Measurements from ENCODE around the gene MEGF8.
"Not testable (repeated sequence)": the region's sequence is repeated elsewhere in the genome, so short reads cannot be mapped to it uniquely, and the experiment has no call there.

The MEGF8 gene

DNA sequence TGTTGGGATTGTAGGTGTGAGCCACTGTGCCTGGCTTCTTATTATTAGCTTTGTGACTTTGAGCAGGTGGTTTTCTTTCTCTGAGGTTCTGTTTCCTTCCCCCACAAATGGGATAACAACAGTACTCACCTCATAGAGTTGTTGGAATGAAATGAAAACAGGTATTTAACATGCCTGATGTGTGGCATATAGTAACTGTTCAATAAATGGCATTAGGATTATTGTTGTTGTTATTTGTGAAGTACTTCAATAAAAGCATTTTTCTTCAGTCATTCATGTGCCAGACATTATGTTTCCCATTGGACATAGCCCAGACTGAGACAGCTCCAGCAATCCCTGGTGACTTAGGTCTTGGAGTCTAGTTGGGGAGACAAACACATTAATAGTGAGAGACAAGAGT lies 1.5 kb downstream of the MEGF8 start:
- Histone ChIP-seq H3K9me3 (replicated peaks in 1 of 11) (no peaks in the 10 kb centered on the region), H3K4me3 (peak overlapping the region in 9 of 10 experiments; percentile 77 to 96 (median 86); a peak in 9 of 20 replicates), H3K36me3 (peaks cover 0 to 3% (median 0%) of the 10 kb centered on the region in 11 experiments; a peak in 1 of 22 replicates), H3K4me1 (peaks cover 21 to 40% (median 30%) of the 10 kb centered on the region in 10 experiments), H4K20me1 (peaks cover 0 to 58% (median 32%) of the 10 kb centered on the region in 11 experiments; a peak in 17 of 22 replicates), H3K9ac (peak overlapping the region in 9 of 11 experiments; percentile 18 to 94 (median 87); a peak in 10 of 22 replicates), H3K4me2 (peak overlapping the region; percentile 91 to 99 (median 97)), H3K27ac (no peak overlapping the region), H3K27me3 (peaks cover 31 to 32% (median 32%) of the 10 kb centered on the region in 11 experiments)
- no peak for TF ChIP-seq Cebpa-rat (IDR thresholded peaks at IDR 0.05)

DNA sequence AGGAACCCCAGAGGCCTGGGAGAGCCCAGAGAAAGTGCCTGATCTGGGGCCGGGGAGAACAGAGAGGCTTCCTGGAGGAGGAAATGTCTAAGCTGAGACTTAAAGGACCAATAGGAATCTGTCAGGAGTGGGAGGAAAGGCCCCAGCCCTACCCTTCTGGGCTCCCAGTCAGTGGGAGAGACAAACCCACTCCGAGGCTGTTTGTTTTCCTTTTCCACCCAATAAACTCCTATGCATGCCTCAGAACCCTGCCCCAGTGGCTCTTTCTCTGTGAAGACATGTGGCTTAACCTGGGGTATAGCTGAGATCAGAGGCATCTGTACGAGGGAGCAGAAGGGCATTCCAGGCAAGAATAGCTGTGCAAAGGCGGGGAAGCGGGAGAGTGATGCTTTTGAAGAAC lies 1.9 kb downstream of the MEGF8 start:
- Histone ChIP-seq H3K4me2 (peak overlapping the region; percentile 91 to 99 (median 97)), H3K4me1 (peaks cover 21 to 40% (median 30%) of the 10 kb centered on the region in 10 experiments), H3K27ac (no peak overlapping the region), H4K20me1 (peaks cover 0 to 62% (median 35%) of the 10 kb centered on the region in 11 experiments; a peak in 17 of 22 replicates), H3K4me3 (no peak overlapping the region), H3K9me3 (replicated peaks in 1 of 11) (no peaks in the 10 kb centered on the region), H3K36me3 (peaks cover 0 to 4% (median 0%) of the 10 kb centered on the region in 11 experiments; a peak in 1 of 22 replicates), H3K9ac (peak overlapping the region in 6 of 11 experiments; percentile 1 to 92 (median 24); a peak in 7 of 22 replicates), H3K27me3 (peaks cover 27 to 28% (median 27%) of the 10 kb centered on the region in 11 experiments)
- no peak for TF ChIP-seq Cebpa-rat (IDR thresholded peaks at IDR 0.05)

DNA sequence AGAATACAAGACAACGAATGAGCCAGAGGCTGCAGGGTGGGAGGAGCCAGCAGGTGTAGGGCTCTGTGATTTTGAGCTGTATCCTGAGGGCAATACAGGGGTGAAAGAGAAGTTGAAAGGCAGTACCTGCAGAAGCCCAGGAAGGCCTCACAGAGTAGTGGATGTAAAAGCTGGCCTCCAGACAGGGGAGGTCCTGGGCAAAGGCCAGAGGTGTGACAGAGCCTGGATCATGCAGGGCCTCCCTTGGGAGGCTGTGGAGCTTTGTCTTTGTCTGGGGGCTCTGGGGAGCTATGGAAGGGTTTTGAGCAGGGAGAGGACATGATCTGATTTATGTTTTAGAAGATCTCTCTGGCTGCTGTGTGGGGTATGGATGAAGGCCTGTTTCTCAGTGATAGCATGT lies 2.7 kb downstream of the MEGF8 start:
- Histone ChIP-seq H3K36me3 (peaks cover 0 to 10% (median 0%) of the 10 kb centered on the region in 11 experiments; a peak in 3 of 22 replicates), H3K4me1 (peaks cover 21 to 40% (median 30%) of the 10 kb centered on the region in 10 experiments), H3K9me3 (replicated peaks in 1 of 11) (no peaks in the 10 kb centered on the region), H3K9ac (peak overlapping the region in 9 of 11 experiments; percentile 1 to 87 (median 21); a peak in 9 of 22 replicates), H3K4me3 (no peak overlapping the region), H3K27me3 (peaks cover 20 to 21% (median 20%) of the 10 kb centered on the region in 11 experiments), H3K4me2 (peak overlapping the region in 10 of 11 experiments; percentile 1 to 99 (median 96); a peak in 14 of 22 replicates), H3K27ac (no peak overlapping the region), H4K20me1 (peaks cover 4 to 69% (median 40%) of the 10 kb centered on the region in 11 experiments; a peak in 18 of 22 replicates)
- no peak for TF ChIP-seq Cebpa-rat (IDR thresholded peaks at IDR 0.05)

DNA sequence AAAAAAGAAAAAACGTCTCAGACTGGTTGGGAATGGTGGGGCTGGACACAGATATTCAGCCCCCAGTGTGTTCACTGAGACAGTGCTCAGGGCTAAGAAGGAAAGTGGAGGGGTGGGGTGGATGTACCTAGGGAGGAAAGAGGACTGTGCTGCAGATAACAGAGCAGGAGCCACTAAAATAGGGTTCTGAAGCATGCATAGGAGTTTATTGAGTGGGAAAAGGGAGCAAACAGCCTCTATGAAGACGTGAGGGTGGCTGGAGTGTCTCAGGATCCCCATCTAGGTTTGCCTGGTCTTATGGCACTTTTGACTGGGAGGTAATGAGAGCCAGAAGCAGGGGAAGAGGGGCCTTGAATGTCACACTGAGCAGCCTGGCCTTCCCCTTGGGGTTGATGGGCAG lies 3.4 kb downstream of the MEGF8 start:
- Histone ChIP-seq H3K4me2 (0 out of 22 replicates have a peak overlapping the region, but pooled peaks of 2 of the 11 experiments have one; percentile 95 to 99), H3K9me3 (replicated peaks in 1 of 11) (no peaks in the 10 kb centered on the region), H3K4me3 (no peak overlapping the region), H3K36me3 (peaks cover 0 to 17% (median 0%) of the 10 kb centered on the region in 11 experiments; a peak in 6 of 22 replicates), H3K9ac (peak overlapping the region in 1 of 11 experiments; percentile 87; a peak in 1 of 22 replicates), H3K27me3 (peaks cover 12 to 13% (median 13%) of the 10 kb centered on the region in 11 experiments), H3K4me1 (peaks cover 21 to 45% (median 32%) of the 10 kb centered on the region in 10 experiments), H3K27ac (no peak overlapping the region), H4K20me1 (peaks cover 4 to 77% (median 47%) of the 10 kb centered on the region in 11 experiments; a peak in 18 of 22 replicates)
- TF ChIP-seq Cebpa-rat (IDR thresholded peaks at IDR 0.05), result no peak

DNA sequence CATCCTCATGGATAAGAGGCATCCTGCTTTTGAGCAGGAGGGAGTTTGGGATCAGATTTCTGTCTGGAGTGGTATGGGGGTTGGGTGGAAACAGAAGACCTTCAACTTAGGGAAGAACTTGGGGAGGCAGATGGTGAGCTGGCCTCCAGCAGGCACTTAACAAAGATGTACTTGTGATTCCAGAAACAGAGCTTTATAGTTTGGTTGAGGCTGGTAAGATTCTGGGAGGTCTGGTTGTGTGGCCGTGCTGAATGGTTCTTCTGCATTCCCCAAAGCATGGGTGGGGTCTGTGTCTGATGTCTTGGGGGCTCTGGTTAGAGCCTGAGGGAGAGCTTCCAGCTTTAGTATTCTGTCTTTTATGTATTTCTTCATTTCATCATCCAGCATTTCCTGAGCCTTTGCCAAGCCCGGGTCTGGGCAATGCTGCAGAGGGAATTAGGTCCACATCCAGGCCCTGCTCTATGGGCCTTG lies 4.8 kb downstream of the MEGF8 start:
- H3K4me1 ChIP-seq, result peaks cover 21 to 39% (median 30%) of the 10 kb centered on the region in 10 experiments
- no peaks in the 10 kb centered on the region for H3K27me3 ChIP-seq
- no peak overlapping the region for H3K4me3 ChIP-seq
- no peak overlapping the region for H3K4me2 ChIP-seq
- H3K27ac ChIP-seq, result no peak overlapping the region
- peaks cover 0 to 25% (median 5%) of the 10 kb centered on the region in 11 experiments; a peak in 8 of 22 replicates for H3K36me3 ChIP-seq
- H3K9ac ChIP-seq, result no peak overlapping the region
- no peaks in the 10 kb centered on the region for H3K9me3 ChIP-seq (replicated peaks in 1 of 11)
- peaks cover 4 to 82% (median 55%) of the 10 kb centered on the region in 11 experiments; a peak in 18 of 22 replicates for H4K20me1 ChIP-seq
- no peak for TF ChIP-seq Cebpa-rat (IDR thresholded peaks at IDR 0.05)

DNA sequence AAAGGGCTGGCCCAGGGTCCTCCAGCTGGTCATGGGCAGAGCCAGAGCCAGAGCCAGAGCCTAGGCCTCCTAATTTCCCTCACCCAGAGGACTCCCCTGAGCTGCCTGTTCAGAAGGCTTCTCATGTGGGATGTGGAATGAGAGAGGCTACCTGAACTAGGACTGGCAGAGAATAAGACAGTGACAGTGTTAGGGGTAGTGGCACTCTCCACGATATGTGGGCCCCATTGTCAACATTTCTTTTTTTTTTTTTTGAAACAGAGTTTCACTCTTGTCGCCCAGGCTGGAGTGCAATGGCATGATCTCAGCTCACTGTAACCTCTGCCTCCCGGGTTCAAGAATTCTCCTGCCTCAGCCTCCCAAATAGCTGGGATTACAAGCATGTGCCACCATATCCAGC lies 5.9 kb downstream of the MEGF8 start:
- H3K27ac ChIP-seq; H3K9ac ChIP-seq; H3K4me2 ChIP-seq; H3K27me3 ChIP-seq; H3K4me3 ChIP-seq; H3K9me3 ChIP-seq (replicated peaks in 1 of 11): not testable (repeated sequence)
- peaks cover 4 to 85% (median 58%) of the 10 kb centered on the region in 11 experiments; a peak in 18 of 22 replicates for H4K20me1 ChIP-seq
- H3K36me3 ChIP-seq, result peaks cover 7 to 33% (median 10%) of the 10 kb centered on the region in 11 experiments; a peak in 21 of 22 replicates
- H3K4me1 ChIP-seq, result peaks cover 19 to 35% (median 27%) of the 10 kb centered on the region in 10 experiments

DNA sequence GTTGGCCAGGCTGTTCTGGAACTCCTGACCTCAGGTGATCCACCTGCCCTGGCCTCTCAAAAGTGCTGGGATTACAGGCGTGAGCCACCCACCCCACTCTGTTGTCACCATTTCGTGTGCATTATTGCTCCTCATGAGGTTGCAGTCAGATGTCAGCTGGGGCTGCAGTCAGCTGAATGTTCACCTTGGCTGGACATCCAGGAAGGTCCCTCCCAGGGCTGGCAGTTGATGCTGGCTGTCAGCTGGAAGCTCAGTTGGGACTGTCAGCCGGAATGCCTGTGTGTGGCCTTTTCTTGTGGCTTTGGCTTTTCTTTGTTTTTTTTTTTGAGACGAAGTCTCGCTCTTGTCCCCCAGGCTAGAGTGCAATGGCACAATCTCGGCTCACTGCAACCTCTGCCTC lies 6.6 kb downstream of the MEGF8 start:
- Histone ChIP-seq H4K20me1 (peaks cover 4 to 92% (median 58%) of the 10 kb centered on the region in 11 experiments; a peak in 18 of 22 replicates), H3K9ac (no peak overlapping the region), H3K27ac (no peak overlapping the region), H3K4me2 (no peak overlapping the region), H3K27me3 (no peaks in the 10 kb centered on the region), H3K9me3 (replicated peaks in 1 of 11) (no peaks in the 10 kb centered on the region), H3K36me3 (peaks cover 14 to 40% (median 18%) of the 10 kb centered on the region in 11 experiments), H3K4me3 (no peak overlapping the region), H3K4me1 (peaks cover 12 to 27% (median 20%) of the 10 kb centered on the region in 10 experiments; a peak in 19 of 20 replicates)
- TF ChIP-seq Cebpa-rat (IDR thresholded peaks at IDR 0.05), result no peak

DNA sequence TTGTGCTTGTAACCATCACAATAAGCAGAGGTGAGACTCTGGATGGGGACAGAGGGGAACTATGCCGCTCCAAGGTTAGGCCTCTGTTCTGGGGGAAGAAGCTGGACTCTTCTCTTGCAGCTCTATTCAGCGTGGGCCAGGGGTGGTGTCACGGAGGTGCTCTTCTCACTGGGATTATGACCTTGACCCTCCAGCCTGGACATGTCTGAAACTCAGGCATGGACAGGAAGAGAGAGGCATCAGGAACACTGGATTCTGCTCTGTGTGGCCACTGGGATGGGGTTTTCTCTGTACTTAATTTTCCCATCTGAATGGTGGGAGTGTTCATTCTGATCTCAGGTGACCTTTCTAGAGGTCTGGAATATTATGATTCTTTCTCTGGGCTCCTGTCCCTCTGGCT lies 7.6 kb downstream of the MEGF8 start:
- Histone ChIP-seq H3K27ac (no peak overlapping the region), H3K9ac (peak overlapping the region in 2 of 11 experiments; percentile 18 to 23; a peak in 2 of 22 replicates), H3K36me3 (peaks cover 21 to 50% (median 26%) of the 10 kb centered on the region in 11 experiments), H3K9me3 (replicated peaks in 1 of 11) (no peaks in the 10 kb centered on the region), H3K4me1 (peaks cover 2 to 18% (median 12%) of the 10 kb centered on the region in 10 experiments; a peak in 15 of 20 replicates), H4K20me1 (peaks cover 4 to 83% (median 50%) of the 10 kb centered on the region in 11 experiments; a peak in 18 of 22 replicates), H3K27me3 (no peaks in the 10 kb centered on the region), H3K4me3 (no peak overlapping the region), H3K4me2 (no peak overlapping the region)
- TF ChIP-seq Cebpa-rat (IDR thresholded peaks at IDR 0.05), result no peak
